GM23338 (cell line): ENCODE results near the gene GJB3. TPM values are rescaled to one million over a fixed set of nuclear protein-coding genes. Genes with fewer than 3 reads are reported as not detected.

Source experiments
- ATAC-seq: fragments of 200-7000 bp; cut with Tn5 transposase; 3 replicates; pipeline ENCODE4 v1.9.1; 2020
- DNase-seq: peaks from one replicate; pipeline ENCODE4 v3.0.0-alpha.2; 2015; ENCODE audit warnings: low spot score
- H2AFZ ChIP-seq: fragments of 200-600 bp; sonication (generic); 2 replicates; pipeline ENCODE4 v1.8.0; 2016; ENCODE audit warnings: antibody characterized with exemption, mild to moderate bottlenecking, moderate library complexity
- H3F3A ChIP-seq: fragments of 200-600 bp; sonication (generic); replicated peaks from 2 replicates; pipeline ENCODE4 v1.8.0; 2017; ENCODE audit warnings: antibody characterized with exemption, mixed run types, low read depth
- H3K27ac ChIP-seq: fragments of 200-600 bp; sonication (generic); 2 replicates; pipeline ENCODE4 v1.6.1; 2016; ENCODE audit warnings: low read depth
- H3K27me3 ChIP-seq: fragments of 200-600 bp; sonication (generic); 2 replicates; pipeline ENCODE4 v1.8.0; 2016; ENCODE audit warnings: mild to moderate bottlenecking, mixed run types, moderate library complexity; ENCODE audit not compliant: insufficient read depth
- H3K36me3 ChIP-seq: fragments of 200-600 bp; sonication (generic); 2 replicates; pipeline ENCODE4 v1.8.0; 2016; ENCODE audit warnings: mild to moderate bottlenecking; ENCODE audit not compliant: insufficient read depth
- H3K4me1 ChIP-seq: fragments of 200-600 bp; sonication (generic); 2 replicates; pipeline ENCODE4 v1.8.0; 2016; ENCODE audit warnings: mild to moderate bottlenecking, moderate library complexity; ENCODE audit not compliant: insufficient read depth
- H3K4me2 ChIP-seq: fragments of 200-600 bp; sonication (generic); 2 replicates; pipeline ENCODE4 v1.7.1; 2017; ENCODE audit warnings: mixed run types
- H3K4me3 ChIP-seq: fragments of 200-600 bp; sonication (generic); 2 replicates; pipeline ENCODE4 v1.6.1; 2016; ENCODE audit warnings: mixed run types
- H3K79me2 ChIP-seq: fragments of 200-600 bp; sonication (generic); replicated peaks from 2 replicates; pipeline ENCODE4 v1.8.0; 2017; ENCODE audit warnings: mild to moderate bottlenecking; ENCODE audit not compliant: insufficient read depth
- H3K9me2 ChIP-seq: fragments of 200-600 bp; sonication (generic); 2 replicates; pipeline ENCODE4 v1.8.0; 2017; ENCODE audit not compliant: insufficient read depth
- H4K20me1 ChIP-seq: fragments of 200-600 bp; sonication (generic); replicated peaks from 2 replicates; pipeline ENCODE4 v1.8.0; 2017; ENCODE audit warnings: mild to moderate bottlenecking; ENCODE audit not compliant: insufficient read depth
- H3K27ac Mint-ChIP-seq: 2 replicates; pipeline ENCODE4 v1.8.0; 2020; ENCODE audit warnings: inconsistent platforms, mild to moderate bottlenecking, moderate library complexity, mixed read lengths
- H3K27me3 Mint-ChIP-seq: 3 replicates; pipeline ENCODE4 v1.8.0; 2022; ENCODE audit warnings: low read depth, mild to moderate bottlenecking, moderate library complexity, mixed read lengths, inconsistent platforms; ENCODE audit not compliant: insufficient read depth, poor library complexity
- H3K36me3 Mint-ChIP-seq: 3 replicates; pipeline ENCODE4 v1.8.0; 2021; ENCODE audit warnings: low read depth, mild to moderate bottlenecking, inconsistent platforms, moderate library complexity, mixed read lengths
- H3K4me1 Mint-ChIP-seq: 3 replicates; pipeline ENCODE4 v1.8.0; 2020; ENCODE audit warnings: mild to moderate bottlenecking, inconsistent platforms, mixed read lengths
- H3K4me3 Mint-ChIP-seq: 3 replicates; pipeline ENCODE4 v1.8.0; 2021; ENCODE audit warnings: moderate library complexity, mild to moderate bottlenecking, inconsistent platforms, mixed read lengths
- H3K9me3 Mint-ChIP-seq: 3 replicates; pipeline ENCODE4 v1.8.0; 2020; ENCODE audit warnings: moderate library complexity, mild to moderate bottlenecking, inconsistent platforms, mixed read lengths
- CREB1 ChIP-seq: fragments of 250-450 bp; sonication (Bioruptor Pico); IDR thresholded peaks from 2 replicates; pipeline ENCODE4 v1.5.0; 2020; ENCODE audit warnings: low read depth, mild to moderate bottlenecking, moderate library complexity
- EZH2 ChIP-seq: fragments of 200-600 bp; sonication (generic); IDR thresholded peaks from one replicate; pipeline ENCODE4 v1.8.0; 2017; ENCODE audit warnings: antibody characterized with exemption, mild to moderate bottlenecking, low read depth; ENCODE audit not compliant: unreplicated experiment
- EZH2phosphoT487 ChIP-seq: fragments of 200-600 bp; sonication (generic); IDR thresholded peaks from one replicate; pipeline ENCODE4 v1.8.1; 2018; ENCODE audit warnings: antibody characterized with exemption; ENCODE audit not compliant: unreplicated experiment
- JUNB ChIP-seq: IDR thresholded peaks from one replicate; pipeline ENCODE4 v1.6.1; 2016; ENCODE audit warnings: antibody characterized with exemption; ENCODE audit not compliant: unreplicated experiment
- NANOG ChIP-seq: IDR thresholded peaks from 2 replicates; pipeline ENCODE4 v1.6.1; 2016; ENCODE audit warnings: antibody characterized with exemption, borderline replicate concordance
- POLR2AphosphoS5 ChIP-seq: IDR thresholded peaks from 2 replicates; pipeline ENCODE4 v1.6.1; 2016; ENCODE audit warnings: antibody characterized with exemption, low read depth
- STAT1 ChIP-seq: IDR thresholded peaks from one replicate; pipeline ENCODE4 v1.6.1; 2016; ENCODE audit warnings: antibody characterized with exemption; ENCODE audit not compliant: unreplicated experiment
- ZNF114 ChIP-seq: fragments of 250-450 bp; sonication (Bioruptor Pico); IDR thresholded peaks from 2 replicates; pipeline ENCODE4 v1.5.0; 2020; ENCODE audit warnings: mild to moderate bottlenecking, moderate library complexity
- ZNF331 ChIP-seq: fragments of 250-450 bp; sonication (Bioruptor Pico); IDR thresholded peaks from 2 replicates; pipeline ENCODE4 v1.5.0; 2020; ENCODE audit warnings: low read depth, mild to moderate bottlenecking, moderate library complexity
- polyA plus RNA-seq: library from polyadenylated mRNA; unstranded; fragments of >200 nt; fragmentation: Nextera tagmentation; extraction: Ambion mirVana; gene quantifications from 2 replicates; pipeline ENCODE4 v1.2.1, GENCODE V29; 2016
- total RNA-seq: library from RNA; depleted of rRNA; stranded (reverse); fragments of >200 nt; shearing (Covaris generic); gene quantifications from 2 replicates; pipeline ENCODE4 v1.2.3, GENCODE V29; 2014
- TF ChIP-seq, protein P1 (sequence below), 2 experiments: fragments of 200-600 bp in 1 of 2; sonication (generic) in 1 of 2; conservative IDR thresholded peaks; 2 replicates each; pipeline versions ENCODE4 v1.5.1 to v1.6.1; 2016 to 2017; ENCODE audit warnings: antibody characterized with exemption in 2 of 2, low read depth in 2 of 2, mild to moderate bottlenecking in 2 of 2, moderate library complexity in 1 of 2
- TF ChIP-seq, protein P2 (sequence below): fragments of 250-450 bp; sonication (Bioruptor Pico); IDR thresholded peaks from 2 replicates; pipeline ENCODE4 v1.5.0; 2020; ENCODE audit warnings: mild to moderate bottlenecking, moderate library complexity
- TF ChIP-seq, protein P3 (sequence below): IDR thresholded peaks from one replicate; pipeline ENCODE4 v1.6.1; 2018; ENCODE audit warnings: antibody characterized with exemption; ENCODE audit not compliant: unreplicated experiment
- TF ChIP-seq, protein P4 (sequence below): IDR thresholded peaks from 2 replicates; pipeline ENCODE4 v1.6.1; 2016; ENCODE audit warnings: antibody characterized with exemption

Gene GJB3
- total and polyA plus RNA-seq, 2 experiments from 2014 or later, result 0.26 to 0.31 TPM

DNA sequence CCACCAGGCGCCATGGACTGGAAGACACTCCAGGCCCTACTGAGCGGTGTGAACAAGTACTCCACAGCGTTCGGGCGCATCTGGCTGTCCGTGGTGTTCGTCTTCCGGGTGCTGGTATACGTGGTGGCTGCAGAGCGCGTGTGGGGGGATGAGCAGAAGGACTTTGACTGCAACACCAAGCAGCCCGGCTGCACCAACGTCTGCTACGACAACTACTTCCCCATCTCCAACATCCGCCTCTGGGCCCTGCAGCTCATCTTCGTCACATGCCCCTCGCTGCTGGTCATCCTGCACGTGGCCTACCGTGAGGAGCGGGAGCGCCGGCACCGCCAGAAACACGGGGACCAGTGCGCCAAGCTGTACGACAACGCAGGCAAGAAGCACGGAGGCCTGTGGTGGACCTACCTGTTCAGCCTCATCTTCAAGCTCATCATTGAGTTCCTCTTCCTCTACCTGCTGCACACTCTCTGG is 3.8 kb downstream of the GJB3 start:
- Mint-ChIP-seq H3K27me3 (peaks cover 32% of the 10 kb centered on the region), H3K36me3 (no peaks in the 10 kb centered on the region), H3K4me3 (no peak overlapping the region), H3K9me3 (no peaks in the 10 kb centered on the region), H3K4me1 (peaks cover 7% of the 10 kb centered on the region), H3K27ac (no peak overlapping the region)
- H3K36me3 ChIP-seq, result no peaks in the 10 kb centered on the region
- H3K27me3 ChIP-seq, result peaks cover 32% of the 10 kb centered on the region
- H3K79me2 ChIP-seq, result no peaks in the 10 kb centered on the region
- H3K4me1 ChIP-seq, result peaks cover 4% of the 10 kb centered on the region
- no peaks in the 10 kb centered on the region for H4K20me1 ChIP-seq
- H2AFZ ChIP-seq, result no peak overlapping the region
- H3K27ac ChIP-seq, result no peak overlapping the region
- TF ChIP-seq JUNB (no peak), CREB1 (no peak), EZH2 (no peak), STAT1 (no peak), EZH2phosphoT487 (no peak), POLR2AphosphoS5 (no peak), ZNF331 (CRISPR knock-in tag) (no peak), ZNF114 (no peak), NANOG (no peak)
- TF ChIP-seq, protein P1, sequence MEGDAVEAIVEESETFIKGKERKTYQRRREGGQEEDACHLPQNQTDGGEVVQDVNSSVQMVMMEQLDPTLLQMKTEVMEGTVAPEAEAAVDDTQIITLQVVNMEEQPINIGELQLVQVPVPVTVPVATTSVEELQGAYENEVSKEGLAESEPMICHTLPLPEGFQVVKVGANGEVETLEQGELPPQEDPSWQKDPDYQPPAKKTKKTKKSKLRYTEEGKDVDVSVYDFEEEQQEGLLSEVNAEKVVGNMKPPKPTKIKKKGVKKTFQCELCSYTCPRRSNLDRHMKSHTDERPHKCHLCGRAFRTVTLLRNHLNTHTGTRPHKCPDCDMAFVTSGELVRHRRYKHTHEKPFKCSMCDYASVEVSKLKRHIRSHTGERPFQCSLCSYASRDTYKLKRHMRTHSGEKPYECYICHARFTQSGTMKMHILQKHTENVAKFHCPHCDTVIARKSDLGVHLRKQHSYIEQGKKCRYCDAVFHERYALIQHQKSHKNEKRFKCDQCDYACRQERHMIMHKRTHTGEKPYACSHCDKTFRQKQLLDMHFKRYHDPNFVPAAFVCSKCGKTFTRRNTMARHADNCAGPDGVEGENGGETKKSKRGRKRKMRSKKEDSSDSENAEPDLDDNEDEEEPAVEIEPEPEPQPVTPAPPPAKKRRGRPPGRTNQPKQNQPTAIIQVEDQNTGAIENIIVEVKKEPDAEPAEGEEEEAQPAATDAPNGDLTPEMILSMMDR (conservative IDR thresholded peaks at IDR 0.05; ENCODE audit: low read depth in 2 of 2), result no peak
- TF ChIP-seq, protein P2, sequence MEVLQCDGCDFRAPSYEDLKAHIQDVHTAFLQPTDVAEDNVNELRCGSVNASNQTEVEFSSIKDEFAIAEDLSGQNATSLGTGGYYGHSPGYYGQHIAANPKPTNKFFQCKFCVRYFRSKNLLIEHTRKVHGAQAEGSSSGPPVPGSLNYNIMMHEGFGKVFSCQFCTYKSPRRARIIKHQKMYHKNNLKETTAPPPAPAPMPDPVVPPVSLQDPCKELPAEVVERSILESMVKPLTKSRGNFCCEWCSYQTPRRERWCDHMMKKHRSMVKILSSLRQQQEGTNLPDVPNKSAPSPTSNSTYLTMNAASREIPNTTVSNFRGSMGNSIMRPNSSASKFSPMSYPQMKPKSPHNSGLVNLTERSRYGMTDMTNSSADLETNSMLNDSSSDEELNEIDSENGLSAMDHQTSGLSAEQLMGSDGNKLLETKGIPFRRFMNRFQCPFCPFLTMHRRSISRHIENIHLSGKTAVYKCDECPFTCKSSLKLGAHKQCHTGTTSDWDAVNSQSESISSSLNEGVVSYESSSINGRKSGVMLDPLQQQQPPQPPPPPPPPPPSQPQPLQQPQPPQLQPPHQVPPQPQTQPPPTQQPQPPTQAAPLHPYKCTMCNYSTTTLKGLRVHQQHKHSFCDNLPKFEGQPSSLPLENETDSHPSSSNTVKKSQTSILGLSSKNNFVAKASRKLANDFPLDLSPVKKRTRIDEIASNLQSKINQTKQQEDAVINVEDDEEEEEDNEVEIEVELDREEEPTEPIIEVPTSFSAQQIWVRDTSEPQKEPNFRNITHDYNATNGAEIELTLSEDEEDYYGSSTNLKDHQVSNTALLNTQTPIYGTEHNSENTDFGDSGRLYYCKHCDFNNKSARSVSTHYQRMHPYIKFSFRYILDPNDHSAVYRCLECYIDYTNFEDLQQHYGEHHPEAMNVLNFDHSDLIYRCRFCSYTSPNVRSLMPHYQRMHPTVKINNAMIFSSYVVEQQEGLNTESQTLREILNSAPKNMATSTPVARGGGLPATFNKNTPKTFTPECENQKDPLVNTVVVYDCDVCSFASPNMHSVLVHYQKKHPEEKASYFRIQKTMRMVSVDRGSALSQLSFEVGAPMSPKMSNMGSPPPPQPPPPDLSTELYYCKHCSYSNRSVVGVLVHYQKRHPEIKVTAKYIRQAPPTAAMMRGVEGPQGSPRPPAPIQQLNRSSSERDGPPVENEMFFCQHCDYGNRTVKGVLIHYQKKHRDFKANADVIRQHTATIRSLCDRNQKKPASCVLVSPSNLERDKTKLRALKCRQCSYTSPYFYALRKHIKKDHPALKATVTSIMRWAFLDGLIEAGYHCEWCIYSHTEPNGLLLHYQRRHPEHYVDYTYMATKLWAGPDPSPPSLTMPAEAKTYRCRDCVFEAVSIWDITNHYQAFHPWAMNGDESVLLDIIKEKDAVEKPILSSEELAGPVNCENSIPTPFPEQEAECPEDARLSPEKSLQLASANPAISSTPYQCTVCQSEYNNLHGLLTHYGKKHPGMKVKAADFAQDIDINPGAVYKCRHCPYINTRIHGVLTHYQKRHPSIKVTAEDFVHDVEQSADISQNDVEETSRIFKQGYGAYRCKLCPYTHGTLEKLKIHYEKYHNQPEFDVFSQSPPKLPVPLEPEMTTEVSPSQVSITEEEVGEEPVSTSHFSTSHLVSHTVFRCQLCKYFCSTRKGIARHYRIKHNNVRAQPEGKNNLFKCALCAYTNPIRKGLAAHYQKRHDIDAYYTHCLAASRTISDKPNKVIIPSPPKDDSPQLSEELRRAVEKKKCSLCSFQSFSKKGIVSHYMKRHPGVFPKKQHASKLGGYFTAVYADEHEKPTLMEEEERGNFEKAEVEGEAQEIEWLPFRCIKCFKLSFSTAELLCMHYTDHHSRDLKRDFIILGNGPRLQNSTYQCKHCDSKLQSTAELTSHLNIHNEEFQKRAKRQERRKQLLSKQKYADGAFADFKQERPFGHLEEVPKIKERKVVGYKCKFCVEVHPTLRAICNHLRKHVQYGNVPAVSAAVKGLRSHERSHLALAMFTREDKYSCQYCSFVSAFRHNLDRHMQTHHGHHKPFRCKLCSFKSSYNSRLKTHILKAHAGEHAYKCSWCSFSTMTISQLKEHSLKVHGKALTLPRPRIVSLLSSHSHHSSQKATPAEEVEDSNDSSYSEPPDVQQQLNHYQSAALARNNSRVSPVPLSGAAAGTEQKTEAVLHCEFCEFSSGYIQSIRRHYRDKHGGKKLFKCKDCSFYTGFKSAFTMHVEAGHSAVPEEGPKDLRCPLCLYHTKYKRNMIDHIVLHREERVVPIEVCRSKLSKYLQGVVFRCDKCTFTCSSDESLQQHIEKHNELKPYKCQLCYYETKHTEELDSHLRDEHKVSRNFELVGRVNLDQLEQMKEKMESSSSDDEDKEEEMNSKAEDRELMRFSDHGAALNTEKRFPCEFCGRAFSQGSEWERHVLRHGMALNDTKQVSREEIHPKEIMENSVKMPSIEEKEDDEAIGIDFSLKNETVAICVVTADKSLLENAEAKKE (CRISPR knock-in tag), result no peak
- TF ChIP-seq, protein P3, sequence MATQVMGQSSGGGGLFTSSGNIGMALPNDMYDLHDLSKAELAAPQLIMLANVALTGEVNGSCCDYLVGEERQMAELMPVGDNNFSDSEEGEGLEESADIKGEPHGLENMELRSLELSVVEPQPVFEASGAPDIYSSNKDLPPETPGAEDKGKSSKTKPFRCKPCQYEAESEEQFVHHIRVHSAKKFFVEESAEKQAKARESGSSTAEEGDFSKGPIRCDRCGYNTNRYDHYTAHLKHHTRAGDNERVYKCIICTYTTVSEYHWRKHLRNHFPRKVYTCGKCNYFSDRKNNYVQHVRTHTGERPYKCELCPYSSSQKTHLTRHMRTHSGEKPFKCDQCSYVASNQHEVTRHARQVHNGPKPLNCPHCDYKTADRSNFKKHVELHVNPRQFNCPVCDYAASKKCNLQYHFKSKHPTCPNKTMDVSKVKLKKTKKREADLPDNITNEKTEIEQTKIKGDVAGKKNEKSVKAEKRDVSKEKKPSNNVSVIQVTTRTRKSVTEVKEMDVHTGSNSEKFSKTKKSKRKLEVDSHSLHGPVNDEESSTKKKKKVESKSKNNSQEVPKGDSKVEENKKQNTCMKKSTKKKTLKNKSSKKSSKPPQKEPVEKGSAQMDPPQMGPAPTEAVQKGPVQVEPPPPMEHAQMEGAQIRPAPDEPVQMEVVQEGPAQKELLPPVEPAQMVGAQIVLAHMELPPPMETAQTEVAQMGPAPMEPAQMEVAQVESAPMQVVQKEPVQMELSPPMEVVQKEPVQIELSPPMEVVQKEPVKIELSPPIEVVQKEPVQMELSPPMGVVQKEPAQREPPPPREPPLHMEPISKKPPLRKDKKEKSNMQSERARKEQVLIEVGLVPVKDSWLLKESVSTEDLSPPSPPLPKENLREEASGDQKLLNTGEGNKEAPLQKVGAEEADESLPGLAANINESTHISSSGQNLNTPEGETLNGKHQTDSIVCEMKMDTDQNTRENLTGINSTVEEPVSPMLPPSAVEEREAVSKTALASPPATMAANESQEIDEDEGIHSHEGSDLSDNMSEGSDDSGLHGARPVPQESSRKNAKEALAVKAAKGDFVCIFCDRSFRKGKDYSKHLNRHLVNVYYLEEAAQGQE, result no peak
- TF ChIP-seq, protein P4, sequence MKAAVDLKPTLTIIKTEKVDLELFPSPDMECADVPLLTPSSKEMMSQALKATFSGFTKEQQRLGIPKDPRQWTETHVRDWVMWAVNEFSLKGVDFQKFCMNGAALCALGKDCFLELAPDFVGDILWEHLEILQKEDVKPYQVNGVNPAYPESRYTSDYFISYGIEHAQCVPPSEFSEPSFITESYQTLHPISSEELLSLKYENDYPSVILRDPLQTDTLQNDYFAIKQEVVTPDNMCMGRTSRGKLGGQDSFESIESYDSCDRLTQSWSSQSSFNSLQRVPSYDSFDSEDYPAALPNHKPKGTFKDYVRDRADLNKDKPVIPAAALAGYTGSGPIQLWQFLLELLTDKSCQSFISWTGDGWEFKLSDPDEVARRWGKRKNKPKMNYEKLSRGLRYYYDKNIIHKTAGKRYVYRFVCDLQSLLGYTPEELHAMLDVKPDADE, result no peak
- H3F3A ChIP-seq, result no peaks in the 10 kb centered on the region
- no peaks in the 10 kb centered on the region for H3K9me2 ChIP-seq
- DNase-seq (no peak), ATAC-seq (no peak)
- no peak overlapping the region for H3K4me3 ChIP-seq
- no peak overlapping the region for H3K4me2 ChIP-seq
